SJCRH30 (cell line): ENCODE measurements around the gene ADAMTSL3. TPM values are rescaled to one million over a fixed set of nuclear protein-coding genes. Genes with fewer than 3 reads are reported as not detected.
A peak's percentile ranks its signal among the peaks of the same experiment; 100 is the strongest.

Source experiments
- DNase-seq, 2 experiments: peaks; one replicate each; pipeline ENCODE4 v3.0.0-alpha.2; 2015 to 2020
- H3K27ac ChIP-seq: fragments of 250-450 bp; sonication (Bioruptor Pico); 2 replicates; pipeline ENCODE4 v1.5.1; 2020; ENCODE audit warnings: mild to moderate bottlenecking, moderate library complexity
- H3K27me3 ChIP-seq: fragments of 250-450 bp; sonication (Bioruptor Pico); 2 replicates; pipeline ENCODE4 v1.5.1; 2020; ENCODE audit warnings: mild to moderate bottlenecking, moderate library complexity
- H3K36me3 ChIP-seq: fragments of 250-450 bp; sonication (Bioruptor Pico); 2 replicates; pipeline ENCODE4 v1.5.1; 2020; ENCODE audit warnings: mild to moderate bottlenecking, moderate library complexity
- H3K4me1 ChIP-seq: fragments of 250-450 bp; sonication (Bioruptor Pico); 2 replicates; pipeline ENCODE4 v1.5.1; 2020; ENCODE audit warnings: mild to moderate bottlenecking, moderate library complexity
- H3K4me3 ChIP-seq: fragments of 250-450 bp; sonication (Bioruptor Pico); 2 replicates; pipeline ENCODE4 v1.5.1; 2020; ENCODE audit warnings: mild to moderate bottlenecking, moderate library complexity
- H3K9me3 ChIP-seq: fragments of 250-450 bp; sonication (Bioruptor Pico); replicated peaks from 2 replicates; pipeline ENCODE4 v1.5.1; 2020; ENCODE audit warnings: mild to moderate bottlenecking, moderate library complexity
- total RNA-seq: library from RNA; depleted of rRNA; stranded (reverse); fragments of >200 nt; shearing (Covaris generic); gene quantifications from 2 replicates; pipeline ENCODE4 v1.2.3, GENCODE V29; 2014

ADAMTSL3 gene
- total RNA-seq, 1 experiment from 2014 or later = 0.22 TPM

- Histone ChIP-seq H3K4me1 (peaks cover 18% of the 10 kb centered on the region), H3K9me3 (no peaks in the 10 kb centered on the region), H3K27me3 (no peaks in the 10 kb centered on the region), H3K36me3 (no peaks in the 10 kb centered on the region), H3K4me3 (no peak overlapping the region), H3K27ac (no peak overlapping the region)
- DNase-seq = no peak
These were observed 200.4 kb downstream of the ADAMTSL3 start for GRCh38 chr15:83854321-83854720.

GRCh38 chr15:83854950-83855707 is 201.2 kb downstream of the ADAMTSL3 start:
- Histone ChIP-seq H3K27ac (no peak overlapping the region), H3K9me3 (no peaks in the 10 kb centered on the region), H3K27me3 (no peaks in the 10 kb centered on the region), H3K4me1 (peaks cover 11% of the 10 kb centered on the region), H3K36me3 (no peaks in the 10 kb centered on the region), H3K4me3 (no peak overlapping the region)
- no peak for DNase-seq

- DNase-seq = no peak
These were observed 202.0 kb downstream of the ADAMTSL3 start for GRCh38 chr15:83855956-83856355.

GRCh38 chr15:83858820-83859505 is 205.0 kb downstream of the ADAMTSL3 start:
- DNase-seq = no peak
- no peak overlapping the region for H3K4me3 ChIP-seq
- H3K27me3 ChIP-seq = no peaks in the 10 kb centered on the region

More at GRCh38 chr15:83855956-83856355, 202.0 kb downstream of the ADAMTSL3 start:
- H3K27me3 ChIP-seq = no peaks in the 10 kb centered on the region
- no peak overlapping the region for H3K27ac ChIP-seq
- peaks cover 3% of the 10 kb centered on the region for H3K4me1 ChIP-seq
- H3K4me3 ChIP-seq = no peak overlapping the region
- no peaks in the 10 kb centered on the region for H3K36me3 ChIP-seq
- 0 out of 2 replicates have a peak, but pooled peaks cover 3% of the 10 kb centered on the region for H3K9me3 ChIP-seq

GRCh38 chr15:83866692-83867091 is 212.8 kb downstream of the ADAMTSL3 start:
- DNase-seq = no peak
- H3K27ac ChIP-seq = no peak overlapping the region
- H3K9me3 ChIP-seq = no peaks in the 10 kb centered on the region; the same call in 1 of the 2 replicates
- H3K27me3 ChIP-seq = no peaks in the 10 kb centered on the region
- no peak overlapping the region for H3K4me3 ChIP-seq
- no peaks in the 10 kb centered on the region for H3K36me3 ChIP-seq
- peaks cover 31% of the 10 kb centered on the region for H3K4me1 ChIP-seq

More at GRCh38 chr15:83858820-83859505, 205.0 kb downstream of the ADAMTSL3 start:
- H3K9me3 ChIP-seq = 0 out of 2 replicates have a peak, but pooled peaks cover 3% of the 10 kb centered on the region
- no peak overlapping the region for H3K27ac ChIP-seq
- H3K4me1 ChIP-seq = no peaks in the 10 kb centered on the region
- H3K36me3 ChIP-seq = no peaks in the 10 kb centered on the region

DNA sequence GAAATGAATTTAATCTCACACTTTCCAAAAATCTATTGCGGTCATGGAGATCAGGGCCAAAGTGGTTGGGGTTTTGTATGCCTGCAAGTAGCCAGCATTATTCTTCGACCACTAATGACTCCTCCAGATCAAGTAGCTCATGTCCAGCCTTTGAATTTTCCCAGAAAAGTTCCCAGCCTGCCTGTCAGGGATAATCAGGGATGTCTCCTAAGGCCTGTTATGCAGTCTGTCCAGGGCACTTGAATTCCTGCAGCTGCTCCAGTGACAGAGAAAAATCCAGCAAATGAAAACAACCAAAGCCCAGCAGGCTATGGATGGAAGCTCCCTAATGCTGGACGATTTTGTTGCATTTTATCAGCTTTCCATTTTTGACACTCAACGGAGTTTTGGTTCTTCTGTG is 215.4 kb downstream of the ADAMTSL3 start:
- peak; percentile 63 to 80 for DNase-seq
- Histone ChIP-seq H3K27ac (peak overlapping the region; percentile 58), H3K36me3 (no peaks in the 10 kb centered on the region), H3K9me3 (no peaks in the 10 kb centered on the region; the same call in 1 of the 2 replicates), H3K4me1 (peaks cover 39% of the 10 kb centered on the region), H3K4me3 (no peak overlapping the region), H3K27me3 (no peaks in the 10 kb centered on the region)

DNA sequence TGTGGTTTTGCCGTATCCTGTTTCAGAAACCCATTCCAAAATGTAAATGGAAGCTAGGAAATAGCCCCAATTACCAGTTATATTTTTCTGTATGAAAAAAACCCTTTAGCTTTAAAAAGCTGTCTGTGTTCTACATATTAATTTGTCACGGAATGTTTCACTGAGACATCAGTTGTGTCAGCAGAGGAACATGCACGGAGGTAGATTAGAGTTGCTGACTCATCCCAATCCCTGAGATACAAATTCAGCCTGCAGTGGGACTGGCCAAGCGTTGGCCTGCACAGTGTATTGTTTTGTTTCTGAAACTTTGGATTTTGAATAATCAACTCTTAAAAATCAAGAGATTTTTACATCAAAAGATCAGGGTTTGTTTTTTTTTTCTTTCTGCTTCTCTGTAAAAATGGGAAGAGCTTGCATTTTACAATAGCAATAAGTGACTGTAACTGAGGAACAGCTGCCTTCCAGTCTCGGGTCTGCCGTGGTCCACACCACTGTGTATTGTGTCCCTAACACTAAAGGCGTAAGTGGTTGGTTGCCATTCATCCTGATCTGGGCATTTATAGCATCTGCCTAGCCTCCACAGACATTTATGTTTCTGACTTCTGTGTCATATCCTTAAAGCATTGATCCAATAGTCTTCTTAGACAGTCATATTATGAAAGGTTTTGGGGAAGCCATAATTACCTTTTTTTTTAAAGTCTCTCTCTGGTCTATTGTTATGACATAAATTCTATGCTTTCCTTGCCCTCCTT is 218.1 kb downstream of the ADAMTSL3 start:
- H3K27ac ChIP-seq = peak overlapping the region; percentile 84
- DNase-seq = peak; percentile 49 to 75

DNA sequence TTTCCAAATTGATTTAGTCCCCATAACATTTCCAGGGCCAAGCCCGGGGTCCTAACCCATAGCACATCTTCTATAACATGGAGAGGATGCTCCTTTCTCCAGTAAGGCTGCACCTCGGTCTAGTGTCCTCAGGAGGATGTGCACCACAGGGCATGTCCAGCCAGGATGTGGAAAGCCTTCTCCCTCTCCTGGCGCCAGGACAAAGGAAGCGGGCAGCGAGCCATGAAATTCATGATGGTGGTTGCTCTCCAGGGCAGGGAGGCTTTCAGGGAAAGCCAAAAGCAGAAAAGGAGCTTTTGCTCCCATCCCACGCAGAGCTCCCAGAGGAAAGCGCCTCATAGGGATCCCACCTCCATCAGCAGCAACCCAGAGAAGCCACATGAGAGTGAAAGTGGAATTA is 220.0 kb downstream of the ADAMTSL3 start:
- Histone ChIP-seq H3K4me3 (no peak overlapping the region), H3K4me1 (peaks cover 35% of the 10 kb centered on the region), H3K27ac (no peak overlapping the region), H3K9me3 (no peaks in the 10 kb centered on the region), H3K27me3 (no peaks in the 10 kb centered on the region), H3K36me3 (no peaks in the 10 kb centered on the region)
- DNase-seq = no peak

More for the DNA sequence above, 218.1 kb downstream of the ADAMTSL3 start:
- Histone ChIP-seq H3K27me3 (no peaks in the 10 kb centered on the region), H3K4me1 (peaks cover 39% of the 10 kb centered on the region), H3K4me3 (peak overlapping the region; percentile 15; the same call in 1 of the 2 replicates), H3K36me3 (no peaks in the 10 kb centered on the region), H3K9me3 (no peaks in the 10 kb centered on the region)

DNA sequence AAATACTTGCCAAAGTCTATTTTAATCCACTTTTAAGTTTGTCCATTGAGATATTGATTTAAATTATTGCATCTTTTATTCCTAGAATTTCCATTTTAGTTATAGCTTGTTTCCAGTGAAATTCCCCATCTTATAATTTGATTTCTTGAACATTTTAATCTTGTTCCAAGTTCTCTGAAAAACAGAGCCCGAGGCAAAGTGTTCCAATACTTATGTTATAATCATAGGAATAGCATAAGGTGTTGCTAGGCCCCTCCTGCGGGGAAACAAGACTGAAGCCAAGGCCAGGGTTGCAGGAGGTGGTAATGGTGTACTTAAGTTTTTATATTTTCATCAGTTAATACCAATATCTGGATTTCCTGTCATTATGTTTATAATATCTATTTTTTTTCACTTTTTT is 226.6 kb downstream of the ADAMTSL3 start:
- no peaks in the 10 kb centered on the region for H3K4me1 ChIP-seq
- no peak overlapping the region for H3K4me3 ChIP-seq
- H3K27ac ChIP-seq = no peak overlapping the region
- no peak for DNase-seq
- H3K36me3 ChIP-seq = no peaks in the 10 kb centered on the region
- no peaks in the 10 kb centered on the region for H3K27me3 ChIP-seq
- peaks cover 3% of the 10 kb centered on the region; the same call in 1 of the 2 replicates for H3K9me3 ChIP-seq

DNA sequence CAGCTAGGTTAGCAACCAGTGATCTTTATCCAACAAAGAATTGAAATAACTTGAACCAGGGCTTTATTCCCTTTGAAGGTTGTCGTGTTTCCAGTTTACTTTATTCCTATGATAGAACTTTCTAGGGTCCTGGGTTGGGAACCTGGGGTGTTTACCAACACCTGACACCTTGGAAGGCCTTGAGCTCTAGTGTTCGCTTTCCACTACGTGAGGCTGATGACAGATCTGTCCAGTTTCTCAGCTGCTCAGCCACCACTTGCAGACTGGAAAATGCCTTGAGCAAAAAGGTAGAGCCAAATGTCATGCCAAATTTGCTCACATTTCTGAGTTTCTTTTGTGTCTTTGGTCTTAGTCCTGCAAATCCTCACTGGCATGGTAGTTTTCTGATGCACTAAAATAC is 227.2 kb downstream of the ADAMTSL3 start:
- no peaks in the 10 kb centered on the region for H3K4me1 ChIP-seq
- no peak for DNase-seq
- no peak overlapping the region for H3K4me3 ChIP-seq
- H3K27ac ChIP-seq = no peak overlapping the region
- peaks cover 3% of the 10 kb centered on the region; the same call in 1 of the 2 replicates for H3K9me3 ChIP-seq
- H3K27me3 ChIP-seq = no peaks in the 10 kb centered on the region
- H3K36me3 ChIP-seq = no peaks in the 10 kb centered on the region

- H3K4me3 ChIP-seq = no peak overlapping the region
- DNase-seq = no peak
- no peaks in the 10 kb centered on the region for H3K4me1 ChIP-seq
- no peaks in the 10 kb centered on the region; the same call in 1 of the 2 replicates for H3K9me3 ChIP-seq
- H3K27me3 ChIP-seq = no peaks in the 10 kb centered on the region; the same call in 1 of the 2 replicates
- no peak overlapping the region for H3K27ac ChIP-seq
- H3K36me3 ChIP-seq = no peaks in the 10 kb centered on the region
These were observed 232.4 kb downstream of the ADAMTSL3 start for GRCh38 chr15:83886321-83886720.

DNA sequence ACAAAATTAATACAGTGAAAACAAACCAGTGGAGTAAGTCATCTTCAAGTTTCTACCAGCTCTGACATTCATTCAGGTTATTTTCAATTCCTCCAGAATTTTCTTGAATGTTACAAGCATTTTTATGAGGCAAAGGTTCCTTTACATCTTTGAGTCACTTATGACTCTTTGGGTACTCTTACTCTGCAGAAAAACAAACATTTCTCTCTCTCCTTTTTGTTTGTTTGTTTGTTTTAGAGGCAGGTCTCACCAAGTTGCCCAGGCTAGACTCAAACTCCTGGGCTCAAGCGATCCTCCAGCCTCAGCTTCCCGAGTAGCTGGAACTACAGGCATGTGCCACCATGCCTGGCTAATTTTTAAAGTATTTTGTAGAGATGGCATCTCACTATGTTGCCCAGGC is 233.5 kb downstream of the ADAMTSL3 start:
- no peak for DNase-seq
- no peaks in the 10 kb centered on the region for H3K4me1 ChIP-seq
- H3K36me3 ChIP-seq = no peaks in the 10 kb centered on the region
- no peak overlapping the region for H3K27ac ChIP-seq
- H3K9me3 ChIP-seq = no peaks in the 10 kb centered on the region; the same call in 1 of the 2 replicates
- H3K4me3 ChIP-seq = no peak overlapping the region
- no peaks in the 10 kb centered on the region; the same call in 1 of the 2 replicates for H3K27me3 ChIP-seq

DNA sequence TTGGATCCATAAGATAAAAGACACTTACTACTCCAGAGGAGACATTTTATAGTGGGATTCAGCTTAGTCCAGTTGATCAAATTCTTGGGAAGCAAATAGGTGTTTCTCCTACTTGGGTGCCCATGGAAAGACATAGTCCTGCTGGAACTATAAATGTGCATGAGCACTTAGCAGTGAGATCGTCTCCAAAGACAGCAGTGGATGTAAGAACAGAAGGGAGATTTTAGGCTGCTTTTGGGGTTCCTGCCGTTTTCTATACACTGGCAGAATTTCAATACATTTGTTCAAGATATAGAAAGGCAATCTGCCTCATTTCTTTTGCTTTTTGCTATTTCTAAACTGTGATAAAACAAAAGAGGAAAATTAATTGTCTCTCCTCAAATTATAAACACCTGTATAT is 234.0 kb downstream of the ADAMTSL3 start:
- Histone ChIP-seq H3K9me3 (no peaks in the 10 kb centered on the region; the same call in 1 of the 2 replicates), H3K27ac (no peak overlapping the region), H3K36me3 (no peaks in the 10 kb centered on the region), H3K4me3 (no peak overlapping the region), H3K4me1 (no peaks in the 10 kb centered on the region), H3K27me3 (no peaks in the 10 kb centered on the region; the same call in 1 of the 2 replicates)
- DNase-seq = no peak

DNA sequence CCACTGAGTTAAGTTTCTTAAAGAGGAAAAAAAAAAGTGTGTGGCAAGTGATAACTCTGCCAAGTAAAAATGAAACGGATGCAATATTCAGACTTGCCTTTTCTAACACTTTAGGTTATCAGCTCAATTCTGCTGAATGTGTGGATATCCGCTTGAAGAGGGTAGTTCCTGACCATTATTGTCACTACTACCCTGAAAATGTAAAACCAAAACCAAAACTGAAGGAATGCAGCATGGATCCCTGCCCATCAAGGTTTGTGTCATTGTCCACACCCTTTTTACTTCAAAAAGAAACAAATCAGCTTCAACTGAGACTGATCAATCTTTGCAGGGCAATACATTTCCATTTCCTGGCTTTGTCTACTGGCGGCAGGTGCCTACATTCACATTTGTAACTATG is 236.1 kb downstream of the ADAMTSL3 start:
- no peak overlapping the region for H3K4me3 ChIP-seq
- H3K27me3 ChIP-seq = no peaks in the 10 kb centered on the region; the same call in 1 of the 2 replicates
- H3K9me3 ChIP-seq = no peaks in the 10 kb centered on the region; the same call in 1 of the 2 replicates
- H3K36me3 ChIP-seq = no peaks in the 10 kb centered on the region
- no peak overlapping the region for H3K27ac ChIP-seq
- no peak for DNase-seq
- H3K4me1 ChIP-seq = no peaks in the 10 kb centered on the region
